ENCODE measurements around the gene LHX4. TPM values are rescaled to one million over a fixed set of nuclear protein-coding genes. Genes with fewer than 3 reads are reported as not detected.

LHX4 gene
- under 0.01 and 0.07 TPM in 2 replicates for total RNA-seq

DNA sequence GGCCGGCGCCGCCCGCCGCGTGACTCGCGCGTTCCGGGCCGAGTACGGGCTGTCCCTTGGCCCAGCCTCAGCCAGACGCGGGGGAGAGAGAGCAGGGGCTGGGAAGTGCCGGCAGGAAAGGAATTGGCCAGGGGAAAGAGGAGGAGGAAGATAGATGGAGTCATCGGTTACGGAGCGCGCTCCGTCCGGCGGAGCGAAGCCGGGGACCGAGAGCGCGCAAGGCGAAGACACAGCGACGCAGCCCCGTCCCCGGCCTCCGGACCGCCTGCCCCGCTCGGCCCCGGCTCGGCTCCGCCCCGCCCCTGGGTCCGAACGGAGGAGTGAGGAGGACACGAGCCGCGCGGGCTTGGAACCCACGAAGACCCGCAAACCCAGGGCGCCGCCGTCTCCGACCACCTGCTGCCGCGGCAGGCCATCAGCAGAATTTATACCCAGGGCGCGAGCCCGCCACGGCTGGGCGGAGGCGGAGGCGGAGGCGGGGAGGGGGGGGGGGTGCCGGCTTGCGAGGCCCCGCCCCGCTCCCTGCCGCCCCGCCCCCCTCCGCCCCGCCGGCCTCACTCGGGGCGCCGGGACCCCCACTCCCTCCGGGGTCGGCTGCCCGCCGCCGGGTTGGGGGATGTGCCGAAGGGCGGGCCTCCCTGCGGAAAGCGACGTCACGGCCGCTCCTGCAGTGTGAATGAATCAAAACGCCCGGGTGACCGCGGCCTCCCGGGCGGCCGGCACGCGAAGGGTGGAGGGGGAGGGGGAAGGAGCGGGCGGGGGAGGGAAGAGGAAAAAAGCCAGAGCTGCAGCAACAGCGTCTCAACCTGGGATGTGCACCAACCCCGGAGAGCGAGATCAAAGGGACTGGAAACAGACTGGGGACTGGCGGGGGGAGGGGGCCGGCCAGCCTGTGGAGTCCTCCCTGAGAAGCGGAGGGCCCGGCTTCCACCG is at the start of gene LHX4:
Gene LHX4 (plus strand): TSS at position 782 of the 933 bp plus-strand sequence. CDS start 266 bp downstream, outside the sequence.

Other genes starting within 250 kb of the LHX4 start
- 802 and 1,049 TPM in 2 replicates for gene QSOX1, start 75.4 kb upstream of the LHX4 start, total RNA-seq